Neural cell (in vitro differentiated cells): ENCODE results near the gene MRPL48. TPM values are rescaled to one million over a fixed set of nuclear protein-coding genes. Genes with fewer than 3 reads are reported as not detected.

Source experiments
- H2AFZ ChIP-seq: fragments of 200-600, 300-800 bp; sonication (generic), shearing (Covaris generic); 2 replicates; pipeline ENCODE4 v1.6.0; 2014; ENCODE audit warnings: low read depth, mild to moderate bottlenecking, antibody characterized with exemption, low read length, moderate library complexity
- H3F3A ChIP-seq: fragments of 200-600 bp; shearing (Covaris generic); 2 replicates; pipeline ENCODE4 v1.6.1; 2016; ENCODE audit warnings: mild to moderate bottlenecking, moderate library complexity, mixed read lengths, antibody characterized with exemption, low read length; ENCODE audit not compliant: insufficient read depth, poor library complexity, severe bottlenecking
- H3K27ac ChIP-seq: fragments of 200-600, 300-800 bp; sonication (generic), shearing (Covaris generic); 2 replicates; pipeline ENCODE4 v1.5.1; 2014; ENCODE audit warnings: mild to moderate bottlenecking, low read length, moderate library complexity
- H3K27me3 ChIP-seq: fragments of 300-800, 200-600 bp; sonication (generic), shearing (Covaris generic); 2 replicates; pipeline ENCODE4 v1.6.0; 2014; ENCODE audit warnings: mild to moderate bottlenecking, low read depth, low read length, moderate library complexity; ENCODE audit not compliant: insufficient read depth
- H3K36me3 ChIP-seq: fragments of 300-800, 200-600 bp; sonication (generic), shearing (Covaris generic); 2 replicates; pipeline ENCODE4 v1.5.1; 2014; ENCODE audit warnings: mild to moderate bottlenecking, antibody characterized with exemption, low read length, moderate library complexity; ENCODE audit not compliant: insufficient read depth
- H3K4me2 ChIP-seq: fragments of 300-800, 200-600 bp; sonication (generic), shearing (Covaris generic); 2 replicates; pipeline ENCODE4 v1.6.0; 2014; ENCODE audit warnings: mild to moderate bottlenecking, low read length
- H3K4me3 ChIP-seq: fragments of 300-800, 200-600 bp; sonication (generic), shearing (Covaris generic); 2 replicates; pipeline ENCODE4 v1.5.1; 2014; ENCODE audit warnings: mild to moderate bottlenecking, low read length, moderate library complexity
- H3K79me2 ChIP-seq: fragments of 200-600 bp; shearing (Covaris generic); replicated peaks from 2 replicates; pipeline ENCODE4 v1.6.0; 2014; ENCODE audit warnings: mild to moderate bottlenecking, low read length, moderate library complexity; ENCODE audit not compliant: insufficient read depth
- H3K9ac ChIP-seq: fragments of 300-800, 200-600 bp; sonication (generic), shearing (Covaris generic); 2 replicates; pipeline ENCODE4 v1.6.1; 2016; ENCODE audit warnings: mild to moderate bottlenecking, low read length, mixed read lengths
- H3K9me2 ChIP-seq: fragments of 200-600 bp; shearing (Covaris generic); 2 replicates; pipeline ENCODE4 v1.6.1; 2016; ENCODE audit warnings: mild to moderate bottlenecking, low read length, mixed read lengths; ENCODE audit not compliant: insufficient read depth
- H3K9me3 ChIP-seq: fragments of 200-600, 300-800 bp; sonication (generic), shearing (Covaris generic); 2 replicates; pipeline ENCODE4 v1.6.1; 2016; ENCODE audit warnings: mild to moderate bottlenecking, mixed run types, low read length, moderate library complexity, mixed read lengths
- H4K20me1 ChIP-seq: fragments of 200-600 bp; shearing (Covaris generic); 2 replicates; pipeline ENCODE4 v1.6.1; 2016; ENCODE audit warnings: mild to moderate bottlenecking, mixed run types; ENCODE audit not compliant: insufficient read depth
- EP300 ChIP-seq: fragments of 450-650 bp; conservative IDR thresholded peaks from 2 replicates; pipeline ENCODE4 v1.6.1; 2014; ENCODE audit warnings: antibody characterized with exemption, mild to moderate bottlenecking, moderate library complexity; ENCODE audit not compliant: poor library complexity, severe bottlenecking
- EZH2 ChIP-seq: fragments of 200-600, 300-800 bp; shearing (Covaris generic), sonication (generic); IDR thresholded peaks from 2 replicates; pipeline ENCODE4 v1.6.1; 2014; ENCODE audit warnings: antibody characterized with exemption, low read length, borderline replicate concordance, mild to moderate bottlenecking; ENCODE audit not compliant: insufficient read depth, poor library complexity, severe bottlenecking
- MXI1 ChIP-seq: fragments of 450-650 bp; conservative IDR thresholded peaks from 2 replicates; pipeline ENCODE4 v1.6.1; 2014; ENCODE audit warnings: antibody characterized with exemption, mild to moderate bottlenecking; ENCODE audit not compliant: poor library complexity, severe bottlenecking
- POLR2AphosphoS5 ChIP-seq: IDR thresholded peaks from 2 replicates; pipeline ENCODE4 v1.6.1; 2012
- RAD21 ChIP-seq: fragments of 450-650 bp; conservative IDR thresholded peaks from 2 replicates; pipeline ENCODE4 v1.6.1; 2014; ENCODE audit warnings: antibody characterized with exemption, mild to moderate bottlenecking, moderate library complexity
- SMC3 ChIP-seq: fragments of 450-650 bp; conservative IDR thresholded peaks from 2 replicates; pipeline ENCODE4 v1.6.1; 2014; ENCODE audit warnings: antibody characterized with exemption, mild to moderate bottlenecking, moderate library complexity; ENCODE audit not compliant: poor library complexity
- TAF1 ChIP-seq: IDR thresholded peaks from 2 replicates; pipeline ENCODE4 v1.6.1; 2012; ENCODE audit warnings: low read depth
- polyA plus RNA-seq: library from polyadenylated mRNA; depleted of rRNA; stranded (reverse); fragments of >200 nt; gene quantifications from 2 replicates; pipeline ENCODE4 v1.2.3, GENCODE V29; 2014
- TF ChIP-seq, protein P1 (sequence below): fragments of 450-650 bp; IDR thresholded peaks from 2 replicates; pipeline ENCODE4 v1.5.1; 2014; ENCODE audit warnings: antibody characterized with exemption, mild to moderate bottlenecking, moderate library complexity; ENCODE audit not compliant: poor library complexity, severe bottlenecking
- TF ChIP-seq, protein P2 (sequence below): IDR thresholded peaks from 2 replicates; pipeline ENCODE4 v1.6.1; 2012; ENCODE audit warnings: borderline replicate concordance

The MRPL48 gene
- polyA plus RNA-seq, 1 donor from 2014 or later = 98.3 TPM

DNA sequence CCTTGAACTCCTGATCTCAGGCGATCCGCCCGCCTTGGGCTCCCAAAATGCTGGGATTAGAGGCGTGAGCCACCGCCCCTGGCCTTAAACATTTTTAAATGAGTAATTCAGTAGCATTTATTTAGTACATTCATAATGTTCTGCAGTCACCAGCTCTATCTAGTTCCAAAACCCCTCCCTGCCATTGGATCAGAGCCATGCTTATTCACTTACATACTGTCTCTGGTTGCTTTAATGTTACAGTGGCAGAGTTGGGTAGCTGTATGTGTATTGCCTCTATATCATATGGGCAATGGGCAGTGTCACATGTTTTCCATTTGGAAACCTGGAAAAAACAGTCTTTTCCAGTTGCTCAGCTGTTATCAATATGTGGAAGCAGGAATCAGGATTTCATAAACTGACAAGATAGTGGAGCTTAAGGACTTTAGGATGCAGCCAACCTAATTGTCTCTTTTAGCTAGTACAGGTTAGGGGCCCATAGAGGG is 78.5 kb downstream of the MRPL48 start:
- Histone ChIP-seq H3K4me3 (no peak overlapping the region), H3K9ac (no peak overlapping the region), H3F3A (no peaks in the 10 kb centered on the region), H3K4me2 (no peak overlapping the region), H2AFZ (no peak overlapping the region), H3K79me2 (no peaks in the 10 kb centered on the region), H3K9me3 (no peaks in the 10 kb centered on the region), H3K36me3 (no peaks in the 10 kb centered on the region), H3K27me3 (no peaks in the 10 kb centered on the region), H3K27ac (no peak overlapping the region), H4K20me1 (no peaks in the 10 kb centered on the region), H3K9me2 (no peaks in the 10 kb centered on the region)
- no peak for TF ChIP-seq SMC3
- no peak for TF ChIP-seq RAD21
- no peak for TF ChIP-seq MXI1
- TF ChIP-seq, protein P1, sequence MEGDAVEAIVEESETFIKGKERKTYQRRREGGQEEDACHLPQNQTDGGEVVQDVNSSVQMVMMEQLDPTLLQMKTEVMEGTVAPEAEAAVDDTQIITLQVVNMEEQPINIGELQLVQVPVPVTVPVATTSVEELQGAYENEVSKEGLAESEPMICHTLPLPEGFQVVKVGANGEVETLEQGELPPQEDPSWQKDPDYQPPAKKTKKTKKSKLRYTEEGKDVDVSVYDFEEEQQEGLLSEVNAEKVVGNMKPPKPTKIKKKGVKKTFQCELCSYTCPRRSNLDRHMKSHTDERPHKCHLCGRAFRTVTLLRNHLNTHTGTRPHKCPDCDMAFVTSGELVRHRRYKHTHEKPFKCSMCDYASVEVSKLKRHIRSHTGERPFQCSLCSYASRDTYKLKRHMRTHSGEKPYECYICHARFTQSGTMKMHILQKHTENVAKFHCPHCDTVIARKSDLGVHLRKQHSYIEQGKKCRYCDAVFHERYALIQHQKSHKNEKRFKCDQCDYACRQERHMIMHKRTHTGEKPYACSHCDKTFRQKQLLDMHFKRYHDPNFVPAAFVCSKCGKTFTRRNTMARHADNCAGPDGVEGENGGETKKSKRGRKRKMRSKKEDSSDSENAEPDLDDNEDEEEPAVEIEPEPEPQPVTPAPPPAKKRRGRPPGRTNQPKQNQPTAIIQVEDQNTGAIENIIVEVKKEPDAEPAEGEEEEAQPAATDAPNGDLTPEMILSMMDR = no peak
- TF ChIP-seq EP300 = no peak
- no peak for TF ChIP-seq TAF1
- TF ChIP-seq, protein P2, sequence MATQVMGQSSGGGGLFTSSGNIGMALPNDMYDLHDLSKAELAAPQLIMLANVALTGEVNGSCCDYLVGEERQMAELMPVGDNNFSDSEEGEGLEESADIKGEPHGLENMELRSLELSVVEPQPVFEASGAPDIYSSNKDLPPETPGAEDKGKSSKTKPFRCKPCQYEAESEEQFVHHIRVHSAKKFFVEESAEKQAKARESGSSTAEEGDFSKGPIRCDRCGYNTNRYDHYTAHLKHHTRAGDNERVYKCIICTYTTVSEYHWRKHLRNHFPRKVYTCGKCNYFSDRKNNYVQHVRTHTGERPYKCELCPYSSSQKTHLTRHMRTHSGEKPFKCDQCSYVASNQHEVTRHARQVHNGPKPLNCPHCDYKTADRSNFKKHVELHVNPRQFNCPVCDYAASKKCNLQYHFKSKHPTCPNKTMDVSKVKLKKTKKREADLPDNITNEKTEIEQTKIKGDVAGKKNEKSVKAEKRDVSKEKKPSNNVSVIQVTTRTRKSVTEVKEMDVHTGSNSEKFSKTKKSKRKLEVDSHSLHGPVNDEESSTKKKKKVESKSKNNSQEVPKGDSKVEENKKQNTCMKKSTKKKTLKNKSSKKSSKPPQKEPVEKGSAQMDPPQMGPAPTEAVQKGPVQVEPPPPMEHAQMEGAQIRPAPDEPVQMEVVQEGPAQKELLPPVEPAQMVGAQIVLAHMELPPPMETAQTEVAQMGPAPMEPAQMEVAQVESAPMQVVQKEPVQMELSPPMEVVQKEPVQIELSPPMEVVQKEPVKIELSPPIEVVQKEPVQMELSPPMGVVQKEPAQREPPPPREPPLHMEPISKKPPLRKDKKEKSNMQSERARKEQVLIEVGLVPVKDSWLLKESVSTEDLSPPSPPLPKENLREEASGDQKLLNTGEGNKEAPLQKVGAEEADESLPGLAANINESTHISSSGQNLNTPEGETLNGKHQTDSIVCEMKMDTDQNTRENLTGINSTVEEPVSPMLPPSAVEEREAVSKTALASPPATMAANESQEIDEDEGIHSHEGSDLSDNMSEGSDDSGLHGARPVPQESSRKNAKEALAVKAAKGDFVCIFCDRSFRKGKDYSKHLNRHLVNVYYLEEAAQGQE = no peak
- TF ChIP-seq EZH2 = no peak
- TF ChIP-seq POLR2AphosphoS5 = no peak

DNA sequence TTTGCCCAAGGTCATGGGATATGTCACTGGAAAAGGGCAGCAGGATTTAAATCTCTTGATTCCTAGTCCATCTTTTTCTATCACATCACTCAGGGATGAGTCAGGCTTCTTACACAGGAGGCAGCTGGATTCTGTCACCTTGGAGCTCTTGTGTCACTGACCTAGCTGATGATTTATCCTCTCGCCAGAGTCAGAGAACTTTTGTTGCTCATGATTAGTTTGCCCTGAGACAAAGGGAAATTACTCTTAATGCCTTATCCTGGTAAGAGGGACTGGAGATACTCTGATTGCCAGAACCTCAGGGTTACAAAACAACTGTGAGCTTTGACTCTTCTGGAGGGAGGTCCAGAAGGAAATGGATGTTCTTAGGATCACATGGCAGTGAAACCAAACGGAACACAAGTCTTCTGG is 78.9 kb downstream of the MRPL48 start:
- Histone ChIP-seq H3K27ac (no peak overlapping the region), H3K4me2 (no peak overlapping the region), H3K4me3 (no peak overlapping the region), H2AFZ (no peak overlapping the region), H4K20me1 (no peaks in the 10 kb centered on the region), H3K79me2 (no peaks in the 10 kb centered on the region), H3K9me3 (no peaks in the 10 kb centered on the region), H3K27me3 (no peaks in the 10 kb centered on the region), H3F3A (no peaks in the 10 kb centered on the region), H3K9me2 (no peaks in the 10 kb centered on the region), H3K36me3 (no peaks in the 10 kb centered on the region), H3K9ac (no peak overlapping the region)
- TF ChIP-seq TAF1 = no peak
- no peak for TF ChIP-seq RAD21
- TF ChIP-seq, protein P2 = no peak
- TF ChIP-seq SMC3 = no peak
- no peak for TF ChIP-seq POLR2AphosphoS5
- no peak for TF ChIP-seq EP300
- no peak for TF ChIP-seq MXI1
- TF ChIP-seq, protein P1 = no peak
- TF ChIP-seq EZH2 = no peak
